Upper lobe of left lung (tissue), 6 donors: ENCODE results near the gene ZNF732. TPM values are rescaled to one million over a fixed set of nuclear protein-coding genes. Genes with fewer than 3 reads are reported as not detected.
A peak's percentile ranks its signal among the peaks of the same experiment; 100 is the strongest.
"Not testable (repeated sequence)": the region's sequence is repeated elsewhere in the genome, so short reads cannot be mapped to it uniquely, and the experiment has no call there.

ENCODE experiments used
- ATAC-seq, 2 donors: fragments of 200-7000 bp; cut with Tn5 transposase; one replicate each; pipeline ENCODE4 v1.9.1; 2022; ENCODE audit warnings: mild to moderate bottlenecking in 2 of 2, moderate library complexity in 2 of 2; ENCODE audit not compliant: low FRiP score in 2 of 2
- DNase-seq, 2 donors: peaks; one replicate each; pipeline ENCODE4 v3.0.0-alpha.2; 2019 to 2020
- H3K27ac ChIP-seq, 4 donors: fragments of 200-600 bp; sonication (generic); one replicate each; pipeline ENCODE4 v1.5.1; 2016 to 2019
- H3K27me3 ChIP-seq, 4 donors: fragments of 200-600 bp; sonication (generic); one replicate each; pipeline ENCODE4 v1.5.1; 2017 to 2019
- H3K36me3 ChIP-seq, 4 donors: fragments of 200-600 bp; sonication (generic); one replicate each; pipeline ENCODE4 v1.5.1; 2016 to 2019
- H3K4me1 ChIP-seq, 4 donors: fragments of 200-600 bp; sonication (generic); one replicate each; pipeline ENCODE4 v1.5.1; 2018 to 2019
- H3K4me3 ChIP-seq, 4 donors: fragments of 200-600 bp; sonication (generic); one replicate each; pipeline ENCODE4 v1.5.1; 2017 to 2019; ENCODE audit warnings: mild to moderate bottlenecking in 2 of 4, moderate library complexity in 1 of 4
- H3K9me3 ChIP-seq, 4 donors: fragments of 200-600 bp; sonication (generic); one replicate each; pipeline ENCODE4 v1.5.1; 2018 to 2019
- CTCF ChIP-seq, 6 experiments: fragments of 450-650 bp in 4 of 6; fragments of 200-600 bp in 2 of 6; sonication (generic) in 2 of 6; IDR thresholded peaks; one replicate each; pipeline ENCODE4 v1.5.1; 2016 to 2019; ENCODE audit warnings: antibody characterized with exemption in 6 of 6
- EP300 ChIP-seq, 4 donors: sonication (generic); formaldehyde crosslinking; IDR thresholded peaks; one replicate each; pipeline ENCODE4 v1.5.1; 2017; ENCODE audit warnings: antibody characterized with exemption in 4 of 4, control low read depth in 2 of 4
- POLR2A ChIP-seq, 4 donors: fragments of 450-650 bp; IDR thresholded peaks; one replicate each; pipeline ENCODE4 v1.5.1; 2016 to 2017; ENCODE audit warnings: antibody characterized with exemption in 4 of 4, mild to moderate bottlenecking in 2 of 4
- POLR2AphosphoS5 ChIP-seq, 2 donors: sonication (generic); formaldehyde crosslinking; IDR thresholded peaks; one replicate each; pipeline ENCODE4 v1.5.1; 2017; ENCODE audit warnings: antibody characterized with exemption in 2 of 2
- WGBS, 2 donors: methylation state at CpG; one replicate each; pipeline ENCODE4 v1.1.5; 2017 to 2018; 5-methylcytosine and 5-hydroxymethylcytosine counted together
- total RNA-seq, 6 donors: library from RNA; depleted of rRNA in 4 of 6; stranded (reverse); fragments of >200 nt in 4 of 6; gene quantifications; one replicate each; pipeline versions ENCODE4 v1.1.0 to v1.2.1, GENCODE V29; 2016 to 2021
- donor health status: DM: no; HTN: no; CAD: no; lungs with moderate emphysema.
- donor health status: DM: no; HTN: yes; CAD: no; lungs with severe emphysema.

ZNF732 gene
- total RNA-seq, 6 donors from 2014 or later: 0.13 to 0.15 TPM; not detected in 4

- ATAC-seq (no peak), DNase-seq (no peak)
- Histone ChIP-seq H3K4me1 (no peaks in the 10 kb centered on the region), H3K27ac (no peak overlapping the region), H3K9me3 (peaks cover 0 to 14% (median 6%) of the 10 kb centered on the region in 4 donors), H3K27me3 (no peaks in the 10 kb centered on the region), H3K4me3 (no peak overlapping the region), H3K36me3 (no peaks in the 10 kb centered on the region)
- TF ChIP-seq EP300 (IDR thresholded peaks at IDR 0.05) (no peak), CTCF (IDR thresholded peaks at IDR 0.05) (no peak), POLR2AphosphoS5 (IDR thresholded peaks at IDR 0.05) (no peak), POLR2A (IDR thresholded peaks at IDR 0.05) (no peak)
- WGBS, 2 donors: 80 to 100% methylated on average over 1 of the region's 1 CpG
Observed at GRCh38 chr4:314296-314903, 9.1 kb upstream of the ZNF732 start.

DNA sequence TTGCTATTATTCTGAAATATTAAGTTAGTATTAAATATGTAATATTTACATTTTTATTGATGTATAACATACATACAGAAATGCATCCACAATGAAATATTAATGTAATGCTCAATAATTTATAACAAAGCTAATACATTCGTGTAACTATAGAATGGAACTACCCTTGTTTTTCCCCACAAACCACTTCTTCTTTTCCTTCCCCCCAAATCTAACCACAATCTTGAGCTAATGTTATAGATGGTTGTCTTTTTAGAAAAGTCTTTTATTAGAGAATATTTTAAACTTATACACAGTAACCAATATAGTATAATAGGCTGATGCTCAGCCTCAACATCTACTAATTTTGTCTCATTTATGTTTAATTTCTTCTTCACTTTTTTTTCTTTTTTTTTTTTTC is 4.5 kb upstream of the ZNF732 start:
- no peak for DNase-seq
- Histone ChIP-seq H3K9me3 (peaks cover 0 to 18% (median 10%) of the 10 kb centered on the region in 4 donors), H3K36me3 (no peaks in the 10 kb centered on the region), H3K4me1 (peaks cover 0 to 6% (median 0%) of the 10 kb centered on the region in 4 donors), H3K27me3 (peaks cover 0 to 6% (median 3%) of the 10 kb centered on the region in 4 donors), H3K27ac (no peak overlapping the region), H3K4me3 (no peak overlapping the region)
- no peak for ATAC-seq
- 56 to 81% methylated on average over 1 of the region's 1 CpG for WGBS, 2 donors
- no peak for TF ChIP-seq EP300 (IDR thresholded peaks at IDR 0.05)
- no peak for TF ChIP-seq CTCF (IDR thresholded peaks at IDR 0.05)
- no peak for TF ChIP-seq POLR2AphosphoS5 (IDR thresholded peaks at IDR 0.05)
- no peak for TF ChIP-seq POLR2A (IDR thresholded peaks at IDR 0.05)

DNA sequence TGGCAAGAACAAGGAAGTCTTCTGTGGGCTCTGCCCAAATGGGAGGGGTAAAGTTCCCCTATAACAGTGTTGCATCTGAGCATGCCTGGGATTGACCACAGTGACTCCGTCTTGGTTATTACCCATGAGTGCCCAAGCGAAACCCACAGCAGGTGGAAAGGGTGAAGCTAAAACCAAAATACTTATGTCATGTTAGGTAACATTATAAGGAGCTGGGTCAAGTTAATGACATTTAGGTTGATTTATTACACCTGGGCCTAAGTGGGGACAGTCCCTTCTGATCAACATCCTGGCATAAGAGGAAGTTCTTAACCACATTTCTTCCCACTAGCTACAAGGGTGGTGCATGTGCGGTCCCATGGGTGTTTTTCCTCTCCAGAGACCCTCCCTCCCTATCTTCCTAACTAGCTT is 1.3 kb upstream of the ZNF732 start:
- no peaks in the 10 kb centered on the region for H3K36me3 ChIP-seq
- no peak for DNase-seq
- peaks cover 0 to 24% (median 5%) of the 10 kb centered on the region in 4 donors for H3K9me3 ChIP-seq
- no peak for ATAC-seq
- no peak overlapping the region for H3K27ac ChIP-seq
- H3K27me3 ChIP-seq: peaks cover 0 to 7% (median 3%) of the 10 kb centered on the region in 4 donors
- no peak overlapping the region for H3K4me3 ChIP-seq
- peaks cover 0 to 9% (median 0%) of the 10 kb centered on the region in 4 donors for H3K4me1 ChIP-seq
- WGBS, 2 donors: 53 to 74% methylated on average over 3 of the region's 3 CpGs
- TF ChIP-seq POLR2A (IDR thresholded peaks at IDR 0.05) (no peak), POLR2AphosphoS5 (IDR thresholded peaks at IDR 0.05) (no peak), EP300 (IDR thresholded peaks at IDR 0.05) (no peak), CTCF (IDR thresholded peaks at IDR 0.05) (no peak)

DNA sequence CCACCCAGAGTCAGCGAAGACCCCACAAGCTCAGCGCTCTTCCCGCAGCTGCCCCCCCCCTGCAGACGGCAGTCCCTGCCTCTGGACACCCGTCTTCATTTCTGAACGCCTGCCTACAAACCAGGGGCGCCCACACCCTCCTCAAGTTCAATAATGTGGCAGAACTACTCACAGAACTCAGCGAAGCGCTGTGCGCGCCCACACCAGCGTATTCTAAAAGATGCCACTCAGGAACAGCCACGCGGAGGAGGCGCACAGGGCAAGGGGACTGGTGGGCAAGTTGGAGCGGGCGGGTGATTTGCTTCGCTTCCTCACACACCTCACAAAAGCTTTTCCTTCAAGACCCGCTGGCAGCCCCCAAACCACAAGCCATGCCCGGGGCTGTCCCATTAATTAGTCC is 758 bp downstream of the ZNF732 start:
- Histone ChIP-seq H3K9me3 (peaks cover 0 to 24% (median 4%) of the 10 kb centered on the region in 4 donors), H3K4me3 (peak overlapping the region in 2 of 4 donors; percentile 34 to 47)
- not testable (repeated sequence) for H3K27me3 ChIP-seq, ATAC-seq, DNase-seq, H3K27ac ChIP-seq, H3K4me1 ChIP-seq, H3K36me3 ChIP-seq
- 15% methylated on average over 5 to 20 of the region's 20 CpGs for WGBS, 2 donors

- WGBS, 2 donors: 92 to 96% methylated on average over 4 of the region's 4 CpGs
- no peak for TF ChIP-seq CTCF (IDR thresholded peaks at IDR 0.05)
- no peak for TF ChIP-seq POLR2A (IDR thresholded peaks at IDR 0.05)
- TF ChIP-seq POLR2AphosphoS5 (IDR thresholded peaks at IDR 0.05): no peak
- ATAC-seq: no peak
- Histone ChIP-seq H3K27me3 (peaks cover 0 to 7% (median 3%) of the 10 kb centered on the region in 4 donors), H3K4me1 (peaks cover 0 to 9% (median 0%) of the 10 kb centered on the region in 4 donors), H3K27ac (no peak overlapping the region), H3K4me3 (no peak overlapping the region), H3K9me3 (peaks cover 0 to 24% (median 7%) of the 10 kb centered on the region in 4 donors), H3K36me3 (no peaks in the 10 kb centered on the region)
- DNase-seq: no peak
Observed at GRCh38 chr4:302381-302780, 2.9 kb downstream of the ZNF732 start.
